GM20000 (cell line): Measurements from ENCODE around the gene REPS1.

Source experiments
- DNase-seq: peaks from one replicate; pipeline ENCODE4 v3.0.0; 2012; ENCODE audit warnings: low spot score
- TF ChIP-seq, protein P1 (sequence below): IDR thresholded peaks from 2 replicates; pipeline ENCODE4 v1.5.1; 2012; ENCODE audit warnings: mild to moderate bottlenecking, control low read depth; ENCODE audit errors: extremely low read depth, missing control alignments

Gene REPS1

DNA sequence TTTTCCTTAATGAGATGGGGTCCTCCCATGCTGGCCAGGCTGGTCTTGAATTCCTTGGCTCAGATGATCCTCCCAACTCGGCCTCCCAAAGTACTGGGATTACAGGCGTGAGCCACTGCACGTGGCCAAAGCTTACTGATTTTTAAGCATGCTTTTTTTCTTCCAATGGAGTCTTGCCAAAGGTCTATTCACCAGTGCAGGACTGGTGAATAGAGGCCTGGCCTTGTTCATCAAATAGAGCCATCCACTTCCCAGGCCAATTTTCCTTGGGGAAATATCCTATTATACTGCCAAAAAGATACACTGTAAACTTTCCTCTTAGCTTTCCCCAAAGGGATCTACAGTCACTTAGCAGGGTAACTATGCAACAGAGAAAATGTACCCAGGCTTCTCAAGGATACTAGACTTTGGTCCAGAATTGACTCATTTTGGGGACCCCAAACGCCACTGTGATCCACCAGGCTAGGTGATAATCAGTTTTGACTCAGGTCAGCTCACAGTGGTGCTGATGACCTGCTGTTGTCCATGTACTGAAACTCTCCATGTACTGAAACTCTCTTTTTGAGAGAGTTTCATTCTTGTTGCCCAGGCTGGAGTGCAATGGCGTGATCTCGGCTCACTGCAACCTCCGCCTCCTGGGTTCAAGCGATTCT lies 91.8 kb downstream of the REPS1 start:
- TF ChIP-seq, protein P1, sequence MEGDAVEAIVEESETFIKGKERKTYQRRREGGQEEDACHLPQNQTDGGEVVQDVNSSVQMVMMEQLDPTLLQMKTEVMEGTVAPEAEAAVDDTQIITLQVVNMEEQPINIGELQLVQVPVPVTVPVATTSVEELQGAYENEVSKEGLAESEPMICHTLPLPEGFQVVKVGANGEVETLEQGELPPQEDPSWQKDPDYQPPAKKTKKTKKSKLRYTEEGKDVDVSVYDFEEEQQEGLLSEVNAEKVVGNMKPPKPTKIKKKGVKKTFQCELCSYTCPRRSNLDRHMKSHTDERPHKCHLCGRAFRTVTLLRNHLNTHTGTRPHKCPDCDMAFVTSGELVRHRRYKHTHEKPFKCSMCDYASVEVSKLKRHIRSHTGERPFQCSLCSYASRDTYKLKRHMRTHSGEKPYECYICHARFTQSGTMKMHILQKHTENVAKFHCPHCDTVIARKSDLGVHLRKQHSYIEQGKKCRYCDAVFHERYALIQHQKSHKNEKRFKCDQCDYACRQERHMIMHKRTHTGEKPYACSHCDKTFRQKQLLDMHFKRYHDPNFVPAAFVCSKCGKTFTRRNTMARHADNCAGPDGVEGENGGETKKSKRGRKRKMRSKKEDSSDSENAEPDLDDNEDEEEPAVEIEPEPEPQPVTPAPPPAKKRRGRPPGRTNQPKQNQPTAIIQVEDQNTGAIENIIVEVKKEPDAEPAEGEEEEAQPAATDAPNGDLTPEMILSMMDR, result no peak
- DNase-seq, result no peak

DNA sequence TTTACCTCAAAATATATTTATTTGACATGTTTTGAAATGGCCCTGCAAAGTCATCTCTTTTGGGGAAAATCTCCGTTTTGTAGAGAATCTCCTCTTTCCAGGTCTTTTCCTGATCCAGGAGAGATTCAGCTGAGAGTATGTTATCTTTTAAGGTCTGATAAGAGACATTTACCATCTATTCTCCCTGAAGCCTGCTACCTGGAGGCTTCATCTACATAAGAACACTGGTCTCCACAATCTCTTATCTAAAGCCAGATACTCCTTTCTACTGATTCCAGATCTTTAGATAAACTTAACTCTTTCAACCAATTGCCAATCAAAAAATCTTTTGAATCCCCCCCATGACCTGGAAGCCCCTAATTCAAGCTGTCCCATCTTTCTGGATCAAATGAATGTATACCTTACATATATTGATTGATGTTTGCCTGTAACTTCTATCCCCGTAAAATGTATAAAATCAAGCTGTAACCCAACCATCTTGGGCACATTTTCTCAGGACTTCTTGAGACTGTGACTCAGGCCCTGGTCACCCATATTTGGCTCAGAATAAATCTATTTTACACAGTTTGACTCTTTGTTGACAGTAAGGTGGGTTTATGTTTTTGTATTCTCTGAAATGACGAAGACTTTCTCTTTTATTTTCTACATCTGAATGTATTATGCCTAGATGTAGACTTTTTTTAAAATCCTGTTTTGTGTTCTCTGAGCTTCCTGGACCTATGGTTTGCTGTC lies 96.6 kb downstream of the REPS1 start:
- TF ChIP-seq, protein P1, result no peak
- DNase-seq, result no peak

GRCh38 chr6:138885156-138885819 lies 102.8 kb downstream of the REPS1 start:
- TF ChIP-seq, protein P1, result no peak

DNA sequence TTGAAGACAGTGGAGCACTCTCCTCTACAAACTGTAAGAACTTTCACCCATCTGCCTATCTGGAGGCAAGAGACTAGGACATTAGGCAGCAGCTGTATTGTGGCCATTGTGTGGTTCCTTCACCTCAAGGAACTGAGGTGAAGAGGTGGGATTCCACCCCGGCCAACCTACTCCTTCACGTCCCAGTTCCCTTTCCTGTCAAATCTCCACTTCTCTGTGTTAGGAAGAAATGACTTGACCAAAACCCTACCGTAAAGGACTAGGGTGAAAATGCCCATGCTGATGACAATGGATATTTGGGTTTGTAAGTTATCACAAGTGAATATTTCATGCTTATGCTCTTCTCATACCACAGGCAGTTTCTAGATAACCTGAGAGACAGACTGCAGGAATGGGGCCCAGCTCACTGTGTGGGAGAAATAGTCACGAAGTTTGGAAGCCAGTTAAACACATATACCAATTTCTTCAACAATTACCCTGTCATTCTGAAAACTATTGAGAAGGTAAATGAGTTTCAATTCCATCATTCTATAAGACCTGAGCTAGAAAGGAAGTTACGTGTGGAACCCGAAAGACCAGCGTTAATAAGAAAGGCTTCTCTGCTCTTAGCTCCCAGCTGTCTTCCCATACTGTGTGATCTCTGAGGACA lies 105.6 kb downstream of the REPS1 start:
- TF ChIP-seq, protein P1, result no peak
- peak; percentile 43 for DNase-seq

More at GRCh38 chr6:138885156-138885819, 102.8 kb downstream of the REPS1 start:
- no peak for DNase-seq

DNA sequence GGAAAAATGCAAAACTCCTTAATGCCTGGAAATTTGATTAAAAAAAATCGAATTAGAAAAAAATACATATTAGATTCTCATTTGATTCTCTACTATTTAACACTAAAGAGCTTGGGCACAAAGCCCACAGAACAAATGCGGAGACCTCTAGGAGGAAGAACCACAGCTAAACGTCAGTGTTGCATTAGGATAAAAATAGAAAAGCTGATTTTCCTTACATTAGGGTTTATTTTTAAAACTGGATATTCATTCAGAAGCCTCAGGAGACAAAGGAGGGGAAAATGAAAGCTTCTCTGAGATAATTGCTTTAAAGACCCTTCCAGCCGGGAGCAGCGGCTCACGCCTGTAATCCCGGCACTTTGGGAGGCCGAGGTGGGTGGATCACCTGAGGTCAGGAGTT lies 114.9 kb downstream of the REPS1 start:
- TF ChIP-seq, protein P1, result no peak
- DNase-seq, result no peak

- no peak for DNase-seq
- TF ChIP-seq, protein P1, result no peak
These were observed 118.7 kb downstream of the REPS1 start for GRCh38 chr6:138869398-138869797.
